Vagina (tissue), 2 donors: ENCODE results near the gene KCNK1. TPM values are rescaled to one million over a fixed set of nuclear protein-coding genes. Genes with fewer than 3 reads are reported as not detected.

Experiments
- DNase-seq, 2 donors: peaks; one replicate each; pipeline ENCODE4 v3.0.0-alpha.2; 2017; ENCODE audit errors: extremely low spot score in 2 of 2
- H3K27ac ChIP-seq: fragments of 200-600 bp; sonication (generic); one replicate; pipeline ENCODE4 v1.5.1; 2019
- H3K27me3 ChIP-seq: fragments of 200-600 bp; sonication (generic); one replicate; pipeline ENCODE4 v1.5.1; 2019
- H3K36me3 ChIP-seq, 2 donors: fragments of 200-600 bp; sonication (generic); one replicate each; pipeline ENCODE4 v1.5.1; 2017 to 2019
- H3K4me1 ChIP-seq: fragments of 200-600 bp; sonication (generic); one replicate; pipeline ENCODE4 v1.5.1; 2019
- H3K4me3 ChIP-seq, 2 donors: fragments of 200-600 bp; sonication (generic); 1 replicate in 1 of 2; 2 replicates in 1 of 2; pipeline ENCODE4 v1.5.1; 2016 to 2019
- H3K9me3 ChIP-seq: fragments of 200-600 bp; sonication (generic); one replicate; pipeline ENCODE4 v1.5.1; 2019
- POLR2A ChIP-seq, 2 donors: fragments of 450-650 bp; IDR thresholded peaks; one replicate each; pipeline ENCODE4 v1.6.1; 2017; ENCODE audit warnings: antibody characterized with exemption in 2 of 2, mild to moderate bottlenecking in 2 of 2, moderate library complexity in 2 of 2
- POLR2AphosphoS5 ChIP-seq, 2 donors: sonication (generic); formaldehyde crosslinking; IDR thresholded peaks; one replicate each; pipeline ENCODE4 v1.9.0; 2017; ENCODE audit warnings: antibody characterized with exemption in 2 of 2, mild to moderate bottlenecking in 2 of 2, low read depth in 1 of 2; ENCODE audit not compliant: insufficient read depth in 1 of 2
- intact Hi-C: fragments of 100-400 bp; cut with DNase I; formaldehyde crosslinking; loops from one replicate; pipeline ENCODE4 v1.15.1; 2023
- total RNA-seq: library from RNA; depleted of rRNA; stranded (reverse); fragments of >200 nt; gene quantifications from one replicate; pipeline ENCODE4 v1.2.3, GENCODE V29; 2016
- TF ChIP-seq, protein P1 (sequence below), 3 experiments: fragments of 450-650 bp in 2 of 3; fragments of 200-600 bp in 1 of 3; sonication (generic) in 1 of 3; IDR thresholded peaks; one replicate each; pipeline ENCODE4 v1.5.1; 2017 to 2019; ENCODE audit warnings: antibody characterized with exemption in 3 of 3, mild to moderate bottlenecking in 2 of 3, moderate library complexity in 2 of 3

The KCNK1 gene
- total RNA-seq, 1 donor from 2014 or later, result 11.3 TPM

DNA sequence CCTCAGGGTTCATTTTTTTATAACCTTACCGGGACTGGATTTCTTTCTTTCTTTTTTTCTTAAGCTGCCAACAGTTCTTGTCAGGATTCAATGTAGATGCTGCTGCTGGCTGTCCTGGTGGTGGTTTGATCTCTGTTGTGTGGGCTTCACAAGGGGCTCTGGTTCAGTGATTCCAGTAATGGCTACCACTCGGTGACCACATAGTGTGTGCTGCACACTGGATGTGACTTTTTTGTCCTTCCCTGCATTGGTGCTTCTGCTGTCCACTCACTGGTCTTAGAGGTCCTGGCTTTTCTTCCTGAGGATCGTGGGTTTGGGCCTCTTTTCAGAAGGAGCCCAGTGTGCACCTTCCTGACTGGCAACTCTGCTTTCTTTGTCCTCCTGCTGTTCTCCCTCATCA lies 18.5 kb downstream of the KCNK1 start:
- intact Hi-C loops, result no loop called here
- no peak overlapping the region for H3K27ac ChIP-seq

DNA sequence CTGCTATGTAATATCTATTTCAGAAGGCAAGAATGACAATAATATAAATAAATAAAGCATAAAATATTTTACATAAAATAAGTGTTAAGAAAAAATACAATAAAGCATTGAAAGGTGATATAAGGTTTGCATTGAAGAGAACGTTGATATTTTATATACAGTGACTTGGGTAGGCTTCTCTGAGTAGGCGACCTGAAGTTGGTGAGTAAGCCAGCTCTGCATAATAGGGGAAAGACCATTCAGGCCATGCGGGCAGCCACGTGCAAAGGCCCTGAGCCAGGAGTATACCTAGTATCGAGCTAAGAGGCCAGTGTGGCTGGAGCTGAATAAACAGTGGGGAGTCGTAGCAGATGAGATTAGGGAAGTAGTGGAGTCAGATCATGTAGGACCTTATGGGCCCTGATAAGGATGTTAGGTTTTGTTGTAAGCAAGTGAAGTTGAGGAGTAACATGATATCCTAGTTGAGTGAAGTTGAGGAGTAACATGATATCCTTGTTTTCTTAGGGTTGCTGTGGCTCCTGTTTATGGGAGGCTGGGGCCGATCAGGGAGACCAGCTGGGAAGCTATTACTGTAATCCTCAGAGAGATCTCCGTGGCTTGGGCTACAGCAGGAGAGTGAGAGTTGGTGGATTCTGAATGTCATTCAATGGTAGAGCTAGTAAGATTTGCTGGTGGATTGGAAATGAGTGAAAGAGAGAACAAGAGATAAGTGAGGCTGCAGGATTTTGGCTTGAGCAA lies 22.0 kb downstream of the KCNK1 start:
- no peaks in the 10 kb centered on the region for H3K4me1 ChIP-seq
- H3K27ac ChIP-seq, result no peak overlapping the region
- no peaks in the 10 kb centered on the region for H3K27me3 ChIP-seq
- no peak overlapping the region for H3K4me3 ChIP-seq
- DNase-seq, result no peak
- intact Hi-C loops, result no loop called here
- no peaks in the 10 kb centered on the region for H3K36me3 ChIP-seq
- no peak for TF ChIP-seq POLR2A (IDR thresholded peaks at IDR 0.05)
- TF ChIP-seq POLR2AphosphoS5 (IDR thresholded peaks at IDR 0.05; ENCODE audit: insufficient read depth in 1 of 2, low read depth in 1 of 2), result no peak
- TF ChIP-seq, protein P1, sequence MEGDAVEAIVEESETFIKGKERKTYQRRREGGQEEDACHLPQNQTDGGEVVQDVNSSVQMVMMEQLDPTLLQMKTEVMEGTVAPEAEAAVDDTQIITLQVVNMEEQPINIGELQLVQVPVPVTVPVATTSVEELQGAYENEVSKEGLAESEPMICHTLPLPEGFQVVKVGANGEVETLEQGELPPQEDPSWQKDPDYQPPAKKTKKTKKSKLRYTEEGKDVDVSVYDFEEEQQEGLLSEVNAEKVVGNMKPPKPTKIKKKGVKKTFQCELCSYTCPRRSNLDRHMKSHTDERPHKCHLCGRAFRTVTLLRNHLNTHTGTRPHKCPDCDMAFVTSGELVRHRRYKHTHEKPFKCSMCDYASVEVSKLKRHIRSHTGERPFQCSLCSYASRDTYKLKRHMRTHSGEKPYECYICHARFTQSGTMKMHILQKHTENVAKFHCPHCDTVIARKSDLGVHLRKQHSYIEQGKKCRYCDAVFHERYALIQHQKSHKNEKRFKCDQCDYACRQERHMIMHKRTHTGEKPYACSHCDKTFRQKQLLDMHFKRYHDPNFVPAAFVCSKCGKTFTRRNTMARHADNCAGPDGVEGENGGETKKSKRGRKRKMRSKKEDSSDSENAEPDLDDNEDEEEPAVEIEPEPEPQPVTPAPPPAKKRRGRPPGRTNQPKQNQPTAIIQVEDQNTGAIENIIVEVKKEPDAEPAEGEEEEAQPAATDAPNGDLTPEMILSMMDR (IDR thresholded peaks at IDR 0.05), result no peak
- no peaks in the 10 kb centered on the region for H3K9me3 ChIP-seq

More for the DNA sequence above, 18.5 kb downstream of the KCNK1 start:
- no peak overlapping the region for H3K4me3 ChIP-seq
- TF ChIP-seq POLR2AphosphoS5 (IDR thresholded peaks at IDR 0.05; ENCODE audit: insufficient read depth in 1 of 2, low read depth in 1 of 2) (no peak), POLR2A (IDR thresholded peaks at IDR 0.05) (no peak)
- TF ChIP-seq, protein P1 (IDR thresholded peaks at IDR 0.05), result no peak
- H3K9me3 ChIP-seq, result no peaks in the 10 kb centered on the region
- no peaks in the 10 kb centered on the region for H3K36me3 ChIP-seq
- no peak for DNase-seq
- H3K27me3 ChIP-seq, result no peaks in the 10 kb centered on the region
- no peaks in the 10 kb centered on the region for H3K4me1 ChIP-seq

DNA sequence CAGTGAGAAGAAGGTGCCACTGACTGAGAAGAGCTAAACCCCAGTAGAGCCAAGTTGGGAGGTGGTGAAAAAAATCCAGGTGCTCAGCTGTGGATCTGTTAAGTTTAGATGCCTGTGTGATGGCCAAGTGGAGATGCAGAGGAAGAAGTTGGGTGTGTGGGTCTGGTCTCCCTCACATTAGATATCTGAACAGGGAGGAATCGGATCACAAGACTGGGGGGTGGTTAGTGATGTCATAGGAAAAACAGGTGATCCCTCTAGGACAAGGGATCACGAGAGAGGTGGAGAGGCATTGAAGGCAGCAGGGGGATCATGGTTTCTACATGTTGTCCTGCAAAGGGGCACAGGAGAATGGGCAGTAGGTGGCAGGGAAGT lies 22.6 kb downstream of the KCNK1 start:
- Histone ChIP-seq H3K27ac (no peak overlapping the region), H3K27me3 (no peaks in the 10 kb centered on the region), H3K4me3 (no peak overlapping the region), H3K9me3 (no peaks in the 10 kb centered on the region), H3K4me1 (no peaks in the 10 kb centered on the region), H3K36me3 (no peaks in the 10 kb centered on the region)
- DNase-seq, result no peak
- TF ChIP-seq, protein P1 (IDR thresholded peaks at IDR 0.05), result no peak
- TF ChIP-seq POLR2A (IDR thresholded peaks at IDR 0.05) (no peak), POLR2AphosphoS5 (IDR thresholded peaks at IDR 0.05; ENCODE audit: insufficient read depth in 1 of 2, low read depth in 1 of 2) (no peak)
- intact Hi-C loops, result no loop called here

DNA sequence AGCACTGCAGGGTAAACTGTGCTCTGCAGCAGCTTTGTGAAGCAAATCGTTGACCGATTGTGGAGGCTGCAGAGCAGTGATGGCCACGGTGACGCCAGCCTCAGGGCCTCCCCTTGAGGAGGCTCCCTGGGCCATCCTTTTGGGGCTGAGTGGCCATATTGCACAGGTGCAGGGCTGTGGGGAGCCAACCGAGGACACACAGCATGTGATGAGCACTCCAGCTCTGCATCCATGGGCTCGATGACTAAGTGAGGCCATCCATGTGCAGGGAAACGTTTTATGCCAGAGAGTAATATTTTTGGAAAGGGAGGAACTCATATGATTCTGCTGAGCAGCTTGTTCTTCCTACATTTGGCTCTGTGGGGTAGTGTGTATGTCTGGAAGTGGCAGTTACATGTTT lies 24.6 kb downstream of the KCNK1 start:
- no peak for DNase-seq
- intact Hi-C loops, result no loop called here
- TF ChIP-seq, protein P1 (IDR thresholded peaks at IDR 0.05), result no peak
- TF ChIP-seq POLR2A (IDR thresholded peaks at IDR 0.05) (no peak), POLR2AphosphoS5 (IDR thresholded peaks at IDR 0.05; ENCODE audit: insufficient read depth in 1 of 2, low read depth in 1 of 2) (no peak)
- H3K4me3 ChIP-seq, result no peak overlapping the region
- H3K9me3 ChIP-seq, result no peaks in the 10 kb centered on the region
- H3K27me3 ChIP-seq, result no peaks in the 10 kb centered on the region
- no peak overlapping the region for H3K27ac ChIP-seq
- H3K4me1 ChIP-seq, result no peaks in the 10 kb centered on the region
- H3K36me3 ChIP-seq, result no peaks in the 10 kb centered on the region

DNA sequence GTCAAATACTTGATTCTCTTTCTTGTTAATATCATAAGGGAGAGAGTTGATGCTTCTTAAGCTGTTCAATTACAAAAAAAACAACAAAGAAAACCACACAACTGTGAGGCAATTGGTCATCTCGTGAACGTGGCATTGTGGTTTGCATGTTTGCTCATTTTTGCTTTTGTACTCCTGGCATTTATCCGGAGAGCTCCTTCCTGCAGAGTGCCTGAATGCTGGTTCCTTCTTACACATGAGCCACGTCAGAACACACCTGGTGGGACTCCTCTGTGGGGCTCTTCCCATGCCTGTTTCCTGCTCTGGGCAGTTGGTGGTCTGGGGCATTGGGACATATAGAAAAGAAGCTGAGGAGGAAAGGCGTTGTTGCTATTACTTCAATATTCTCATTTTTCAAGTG lies 25.7 kb downstream of the KCNK1 start:
- intact Hi-C loops, result no loop called here
- DNase-seq, result peak in 1 of 2 donors; percentile 34

More for the DNA sequence above, 25.7 kb downstream of the KCNK1 start:
- H3K4me1 ChIP-seq, result no peaks in the 10 kb centered on the region
- H3K4me3 ChIP-seq, result no peak overlapping the region
- TF ChIP-seq, protein P1 (IDR thresholded peaks at IDR 0.05), result no peak
- H3K9me3 ChIP-seq, result no peaks in the 10 kb centered on the region
- no peaks in the 10 kb centered on the region for H3K36me3 ChIP-seq
- no peak overlapping the region for H3K27ac ChIP-seq
- no peaks in the 10 kb centered on the region for H3K27me3 ChIP-seq
